GM19023 (cell line): ENCODE data around the gene IP6K2.
"Not testable (repeated sequence)": the region's sequence is repeated elsewhere in the genome, so short reads cannot be mapped to it uniquely, and the experiment has no call there.

Source experiments
- ATAC-seq: cut with Tn5 transposase; IDR thresholded peaks from one replicate; pipeline ENCODE4 v1.9.1; 2021; ENCODE audit warnings: mild to moderate bottlenecking, moderate library complexity; ENCODE audit not compliant: unreplicated experiment

The IP6K2 gene

GRCh38 chr3:48716982-48717746 lies at the start of gene IP6K2:
TSS of gene IP6K2 (minus strand) at chr3:48717221. CDS start at chr3:48695291, 21,930 bp downstream.
- peak; percentile 98 for ATAC-seq

- ATAC-seq, result no peak
Measured at GRCh38 chr3:48765376-48765775, 48.4 kb upstream of the IP6K2 start.

GRCh38 chr3:48762816-48763215 lies 45.8 kb upstream of the IP6K2 start:
- ATAC-seq, result no peak

- not testable (repeated sequence) for ATAC-seq
Measured at GRCh38 chr3:48759991-48760540, 43.0 kb upstream of the IP6K2 start.

GRCh38 chr3:48759531-48759930 lies 42.5 kb upstream of the IP6K2 start:
- ATAC-seq, result not testable (repeated sequence)

GRCh38 chr3:48759071-48759470 lies 42.0 kb upstream of the IP6K2 start:
- ATAC-seq, result no peak

GRCh38 chr3:48756640-48757039 lies 39.6 kb upstream of the IP6K2 start:
- no peak for ATAC-seq

- ATAC-seq, result no peak
Measured at GRCh38 chr3:48750856-48751255, 33.8 kb upstream of the IP6K2 start.

GRCh38 chr3:48748754-48749153 lies 31.7 kb upstream of the IP6K2 start:
- ATAC-seq, result no peak

- no peak for ATAC-seq
Measured at GRCh38 chr3:48747706-48748105, 30.7 kb upstream of the IP6K2 start.

GRCh38 chr3:48747015-48747615 lies 30.1 kb upstream of the IP6K2 start:
- no peak for ATAC-seq

- ATAC-seq, result no peak
Measured at GRCh38 chr3:48743773-48744172, 26.8 kb upstream of the IP6K2 start.

- not testable (repeated sequence) for ATAC-seq
Measured at GRCh38 chr3:48741226-48741625, 24.2 kb upstream of the IP6K2 start.

- ATAC-seq, result peak; percentile 72
Measured at GRCh38 chr3:48739955-48740823, 23.2 kb upstream of the IP6K2 start.

GRCh38 chr3:48739617-48739954 lies 22.6 kb upstream of the IP6K2 start:
- peak; percentile 14 for ATAC-seq

GRCh38 chr3:48738926-48739616 lies 22.1 kb upstream of the IP6K2 start:
- ATAC-seq, result no peak

GRCh38 chr3:48738144-48738536 lies 21.1 kb upstream of the IP6K2 start:
- no peak for ATAC-seq

- not testable (repeated sequence) for ATAC-seq
Measured at GRCh38 chr3:48735075-48735767, 18.2 kb upstream of the IP6K2 start.

GRCh38 chr3:48734541-48734940 lies 17.5 kb upstream of the IP6K2 start:
- ATAC-seq, result not testable (repeated sequence)
